Subcutaneous abdominal adipose tissue (tissue), 5 donors: ENCODE results near the gene AGER.

Source experiments
- H3K27ac ChIP-seq: one replicate; pipeline ENCODE4 v1.7.0; 2013; ENCODE audit warnings: low read depth, mild to moderate bottlenecking, inconsistent platforms, low read length, moderate library complexity
- H3K27me3 ChIP-seq, 5 donors: one replicate each; pipeline ENCODE4 v1.7.0; 2013; ENCODE audit warnings: low read length in 5 of 5, inconsistent platforms in 1 of 5; ENCODE audit not compliant: control insufficient read depth in 5 of 5, insufficient read depth in 4 of 5
- H3K36me3 ChIP-seq, 5 donors: one replicate each; pipeline ENCODE4 v1.7.0; 2013; ENCODE audit warnings: low read length in 5 of 5; ENCODE audit not compliant: control insufficient read depth in 5 of 5, insufficient read depth in 5 of 5
- H3K4me1 ChIP-seq, 5 donors: one replicate each; pipeline ENCODE4 v1.7.0; 2013; ENCODE audit warnings: low read length in 5 of 5, mild to moderate bottlenecking in 3 of 5, moderate library complexity in 1 of 5; ENCODE audit not compliant: control insufficient read depth in 5 of 5, insufficient read depth in 5 of 5
- H3K4me3 ChIP-seq, 5 donors: one replicate each; pipeline ENCODE4 v1.7.0; 2013; ENCODE audit warnings: low read length in 5 of 5, low read depth in 1 of 5
- H3K9ac ChIP-seq, 5 donors: one replicate each; pipeline ENCODE4 v1.7.0; 2013; ENCODE audit warnings: low read length in 5 of 5, mild to moderate bottlenecking in 4 of 5, moderate library complexity in 3 of 5
- H3K9me3 ChIP-seq, 5 donors: one replicate each; pipeline ENCODE4 v1.7.0; 2013; ENCODE audit warnings: low read length in 5 of 5; ENCODE audit not compliant: control insufficient read depth in 5 of 5
- donor health status: healthy.
- donor health status: healthy.
- donor health status: healthy.
- donor health status: healthy.
- donor health status: healthy.

Gene AGER

DNA sequence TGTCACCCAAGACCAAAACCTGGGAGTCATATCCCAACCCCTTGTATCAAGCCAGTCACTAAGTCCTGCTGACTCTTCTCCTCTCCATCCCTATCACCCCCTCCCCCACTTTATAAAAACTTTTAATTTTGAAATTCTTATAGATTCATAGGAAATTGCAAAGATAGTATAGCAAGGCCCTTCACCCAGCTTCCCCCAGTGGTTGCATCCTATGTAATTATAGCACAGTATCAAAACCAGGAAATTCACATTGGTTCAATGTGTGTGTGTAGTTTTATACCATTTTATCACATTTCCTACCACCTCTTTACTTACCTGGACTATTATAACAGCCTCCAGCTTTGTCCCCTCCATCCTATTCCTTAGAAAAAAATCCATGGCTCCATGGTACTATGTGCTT, 26.0 kb downstream of the AGER start:
- Histone ChIP-seq H3K9ac (no peak overlapping the region), H3K4me3 (no peak overlapping the region), H3K9me3 (no peaks in the 10 kb centered on the region), H3K4me1 (peaks cover 0 to 34% (median 28%) of the 10 kb centered on the region in 5 donors), H3K27me3 (no peaks in the 10 kb centered on the region), H3K36me3 (peaks cover 4 to 38% (median 32%) of the 10 kb centered on the region in 5 donors), H3K27ac (no peak overlapping the region)

DNA sequence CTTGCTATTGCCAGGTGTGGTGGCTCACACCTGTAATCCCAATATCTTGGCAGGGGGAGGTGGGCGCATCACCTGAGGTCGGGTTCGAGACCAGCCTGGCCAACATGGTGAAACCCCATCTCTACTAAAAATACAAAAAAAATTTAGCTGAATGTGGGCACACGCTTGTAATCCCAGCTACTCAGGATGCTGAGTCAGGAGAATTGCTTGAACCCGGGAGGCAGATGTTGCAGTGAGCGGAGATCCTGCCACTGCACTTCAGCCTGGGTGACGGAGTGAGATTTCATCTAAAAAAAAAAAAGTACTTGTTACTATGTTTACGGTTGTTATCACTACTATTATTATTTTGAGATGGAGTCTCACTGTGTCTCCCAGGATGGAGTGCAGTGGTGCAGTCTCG, 27.2 kb downstream of the AGER start:
- no peak overlapping the region for H3K4me3 ChIP-seq
- H3K9me3 ChIP-seq = no peaks in the 10 kb centered on the region
- H3K4me1 ChIP-seq = peaks cover 0 to 40% (median 37%) of the 10 kb centered on the region in 5 donors
- no peaks in the 10 kb centered on the region for H3K27me3 ChIP-seq
- H3K9ac ChIP-seq = no peak overlapping the region
- H3K27ac ChIP-seq = no peak overlapping the region
- H3K36me3 ChIP-seq = peaks cover 4 to 29% (median 26%) of the 10 kb centered on the region in 5 donors

GRCh38 chr6:32154514-32155161, 29.4 kb downstream of the AGER start:
- peak overlapping the region; percentile 57 to 85 (median 77) for H3K9ac ChIP-seq
- peaks cover 0 to 41% (median 39%) of the 10 kb centered on the region in 5 donors for H3K4me1 ChIP-seq
- peak overlapping the region; percentile 91 to 96 (median 94) for H3K4me3 ChIP-seq
- peaks cover 0 to 11% (median 3%) of the 10 kb centered on the region in 5 donors for H3K27me3 ChIP-seq
- peaks cover 4 to 29% (median 26%) of the 10 kb centered on the region in 5 donors for H3K36me3 ChIP-seq
- no peaks in the 10 kb centered on the region for H3K9me3 ChIP-seq
- peak overlapping the region; percentile 90 for H3K27ac ChIP-seq

DNA sequence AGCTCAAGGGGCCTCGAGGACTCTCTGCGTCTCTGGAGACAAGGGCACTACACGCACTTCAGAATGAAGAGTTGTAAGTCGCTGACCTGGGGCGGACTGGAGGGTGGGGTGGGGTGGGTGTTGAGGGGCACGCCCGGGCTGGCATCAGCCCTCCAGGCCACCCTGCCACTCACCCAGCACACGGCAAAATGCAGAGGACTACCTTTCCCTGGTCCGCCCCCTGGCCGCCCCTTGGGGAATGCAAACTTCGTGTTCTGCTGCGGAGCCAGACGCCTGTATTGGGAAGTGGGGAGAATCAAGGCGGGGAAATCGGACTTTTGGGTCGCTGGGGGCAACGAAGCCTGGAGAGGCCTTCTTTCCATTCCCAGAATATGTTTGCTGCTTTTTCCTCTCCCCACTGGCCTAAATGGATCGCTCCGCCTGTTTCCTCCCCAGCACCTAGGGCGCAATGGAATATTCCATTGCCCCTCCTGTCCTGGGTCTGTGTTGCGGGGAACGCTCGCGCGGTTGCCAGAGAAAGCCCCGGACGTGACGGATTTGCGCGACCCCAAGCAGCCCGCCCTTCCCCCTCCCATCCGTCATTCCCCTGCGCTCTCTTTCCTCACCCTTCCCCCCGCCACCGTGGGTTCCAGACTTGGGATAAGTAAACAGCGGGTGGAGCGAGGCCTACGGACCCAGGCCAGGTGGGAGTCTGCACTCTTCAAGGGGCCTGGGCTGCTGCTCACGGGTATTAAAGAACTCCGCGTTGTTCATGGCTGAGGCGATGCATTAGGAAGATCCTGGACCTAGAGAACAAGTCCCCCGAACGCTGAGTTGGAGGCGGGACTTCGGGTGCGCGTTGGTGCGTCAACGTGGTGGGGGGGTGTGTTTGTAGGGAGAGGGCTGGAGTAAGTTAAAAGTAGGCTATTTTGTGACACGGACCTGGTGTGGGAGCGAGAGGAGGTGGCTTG, 30.2 kb downstream of the AGER start, which contains the start of gene PPT2:
Gene PPT2 (plus strand): TSS at position 578 of the 950 bp plus-strand sequence. CDS start 454 bp downstream, outside the sequence.
- peak within 1 kb of the TSS; percentile 57 to 85 (median 77) for H3K9ac ChIP-seq
- no peaks in the 10 kb centered on the region for H3K9me3 ChIP-seq
- H3K4me3 ChIP-seq = peak within 1 kb of the TSS; percentile 91 to 96 (median 94)
- H3K27me3 ChIP-seq = peaks cover 0 to 17% (median 8%) of the 10 kb centered on the region in 5 donors
- H3K36me3 ChIP-seq = peaks cover 4 to 27% (median 24%) of the 10 kb centered on the region in 5 donors
- peak within 1 kb of the TSS; percentile 90 for H3K27ac ChIP-seq
- H3K4me1 ChIP-seq = peaks cover 0 to 46% (median 44%) of the 10 kb centered on the region in 5 donors

GRCh38 chr6:32152769-32153563, 31.1 kb downstream of the AGER start:
- peak overlapping the region; percentile 90 for H3K27ac ChIP-seq
- peak overlapping the region; percentile 91 to 96 (median 94) for H3K4me3 ChIP-seq
- peaks cover under 1 to 18% (median 15%) of the 10 kb centered on the region in 5 donors for H3K36me3 ChIP-seq
- no peaks in the 10 kb centered on the region for H3K9me3 ChIP-seq
- H3K9ac ChIP-seq = peak overlapping the region; percentile 57 to 84 (median 72)
- H3K4me1 ChIP-seq = peaks cover 0 to 54% (median 51%) of the 10 kb centered on the region in 5 donors
- peaks cover under 1 to 18% (median 8%) of the 10 kb centered on the region in 5 donors for H3K27me3 ChIP-seq

DNA sequence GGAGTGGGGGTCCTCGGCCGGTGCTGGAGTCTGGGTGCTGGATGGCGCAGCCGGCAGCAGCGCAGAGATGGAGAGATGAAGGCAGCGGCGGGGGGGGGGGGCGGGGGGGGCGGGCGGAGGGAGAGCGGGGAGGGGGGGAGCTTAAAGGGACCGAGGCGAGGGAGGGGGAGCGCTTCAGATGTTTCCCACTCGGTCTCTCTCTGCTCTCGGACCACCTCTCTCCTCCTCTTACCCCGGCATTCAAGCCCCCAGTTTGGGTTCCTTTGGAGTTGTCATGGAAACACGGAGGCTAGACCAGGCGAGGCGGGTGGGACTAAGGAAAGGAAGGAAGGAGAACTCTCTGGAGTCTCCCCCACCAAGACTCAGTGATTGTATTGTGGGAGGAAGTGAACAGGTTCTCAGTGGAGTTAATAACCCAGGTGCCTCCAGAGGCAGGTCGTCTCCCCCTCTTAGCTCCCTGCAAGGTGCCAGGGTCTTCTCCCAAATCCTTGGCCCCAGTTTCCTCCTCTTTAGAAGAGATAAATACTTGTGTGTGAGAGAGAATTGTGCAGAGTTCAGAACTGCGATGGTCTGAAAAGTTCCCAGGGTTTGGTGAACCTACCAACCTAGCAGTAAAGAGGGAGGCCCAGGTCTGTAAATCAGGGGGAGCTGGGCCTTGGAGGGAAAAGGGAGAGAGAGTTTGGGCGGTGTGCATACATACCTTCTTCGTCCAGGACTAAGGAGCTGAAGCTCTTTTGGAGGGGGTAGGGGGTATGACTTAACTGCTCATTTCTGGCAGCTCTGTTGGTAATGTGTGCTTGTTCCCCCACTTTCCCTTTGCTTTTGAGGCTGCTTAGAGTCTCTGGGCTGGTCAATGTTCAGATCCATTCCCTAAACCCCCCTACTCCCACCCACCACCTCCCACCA, 31.9 kb downstream of the AGER start, which contains the start of gene PRRT1:
Gene PRRT1 (minus strand): TSS at position 77 of the 906 bp plus-strand sequence. CDS start 112 bp downstream, outside the sequence.
- peaks cover 0 to 10% (median 8%) of the 10 kb centered on the region in 5 donors for H3K36me3 ChIP-seq
- peak within 1 kb of the TSS; percentile 90 for H3K27ac ChIP-seq
- peaks cover 0 to 55% (median 52%) of the 10 kb centered on the region in 5 donors for H3K4me1 ChIP-seq
- H3K4me3 ChIP-seq = peak within 1 kb of the TSS in 4 of 5 donors; percentile 18 to 95 (median 92)
- H3K9me3 ChIP-seq = no peaks in the 10 kb centered on the region
- H3K27me3 ChIP-seq = peaks cover 3 to 19% (median 8%) of the 10 kb centered on the region in 5 donors
- H3K9ac ChIP-seq = peak within 1 kb of the TSS in 3 of 5 donors; percentile 32 to 77 (median 57)

DNA sequence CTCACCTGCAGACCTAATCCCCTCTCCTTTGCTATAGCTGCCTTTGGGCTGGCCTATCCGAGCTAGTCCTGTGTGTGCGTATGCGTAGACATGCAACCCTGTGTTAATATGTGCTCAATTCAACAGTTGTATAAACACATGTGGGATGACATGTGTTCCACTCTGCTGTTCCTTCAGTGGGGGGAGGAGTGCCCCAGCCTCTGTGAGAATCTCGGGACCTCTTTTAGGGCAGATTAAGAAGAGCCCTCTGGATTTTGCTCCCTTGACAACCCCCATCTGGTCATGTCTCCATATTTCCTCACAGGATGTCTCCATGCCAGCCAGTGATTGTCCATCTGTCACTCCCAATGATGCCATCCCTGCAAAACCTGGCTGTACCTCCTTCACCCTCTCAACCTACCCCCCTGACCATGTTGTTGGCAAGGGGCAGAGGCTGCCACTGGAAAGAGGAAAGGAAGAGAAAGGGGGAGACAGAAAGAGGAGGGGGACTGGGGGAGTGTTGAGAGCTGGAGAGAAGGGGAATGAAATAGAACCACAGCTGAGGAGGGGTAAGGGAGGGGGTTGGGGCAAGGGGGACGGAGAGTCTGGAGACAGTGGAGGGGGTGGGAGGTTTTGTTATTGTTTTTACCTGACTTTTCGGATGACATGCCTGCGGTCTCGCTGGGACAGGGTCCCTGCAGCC, 32.7 kb downstream of the AGER start:
- Histone ChIP-seq H3K4me1 (peaks cover 0 to 55% (median 52%) of the 10 kb centered on the region in 5 donors), H3K27me3 (peaks cover 3 to 19% (median 8%) of the 10 kb centered on the region in 5 donors), H3K27ac (no peak overlapping the region), H3K4me3 (peak overlapping the region in 2 of 5 donors; percentile 25 to 47), H3K9ac (no peak overlapping the region), H3K36me3 (peaks cover 0 to 5% (median 3%) of the 10 kb centered on the region in 5 donors), H3K9me3 (no peaks in the 10 kb centered on the region)
